KMS-11 (cell line): ENCODE data around the gene TNFRSF14.
A peak's percentile ranks its signal among the peaks of the same experiment; 100 is the strongest.
"Not testable (repeated sequence)": the region's sequence is repeated elsewhere in the genome, so short reads cannot be mapped to it uniquely, and the experiment has no call there.

Source experiments
- H2AFZ ChIP-seq: fragments of 200-600 bp; sonication (generic); 2 replicates; pipeline ENCODE4 v1.6.1; 2016; ENCODE audit warnings: antibody characterized with exemption, mixed run types, low read depth
- H3K27ac ChIP-seq: fragments of 200-600 bp; sonication (generic); 2 replicates; pipeline ENCODE4 v1.6.1; 2016; ENCODE audit warnings: mild to moderate bottlenecking, mixed run types
- H3K27me3 ChIP-seq: fragments of 200-600 bp; sonication (generic); 2 replicates; pipeline ENCODE4 v1.6.1; 2017; ENCODE audit warnings: mild to moderate bottlenecking, low read depth, mixed run types, moderate library complexity; ENCODE audit not compliant: insufficient read depth
- H3K36me3 ChIP-seq: fragments of 200-600 bp; sonication (generic); 2 replicates; pipeline ENCODE4 v1.6.1; 2017; ENCODE audit warnings: mild to moderate bottlenecking, mixed run types; ENCODE audit not compliant: insufficient read depth
- H3K4me1 ChIP-seq: fragments of 200-600 bp; sonication (generic); 2 replicates; pipeline ENCODE4 v1.6.1; 2016; ENCODE audit warnings: mild to moderate bottlenecking, low read depth, mixed run types; ENCODE audit not compliant: poor library complexity, severe bottlenecking
- H3K4me2 ChIP-seq: fragments of 200-600 bp; sonication (generic); 2 replicates; pipeline ENCODE4 v1.7.0; 2016; ENCODE audit warnings: mild to moderate bottlenecking, mixed run types
- H3K4me3 ChIP-seq: fragments of 200-600 bp; sonication (generic); IDR thresholded peaks from 2 replicates; pipeline ENCODE4 v1.6.1; 2017; ENCODE audit warnings: low read depth, low read length, mixed read lengths; ENCODE audit not compliant: insufficient read depth
- H3K79me2 ChIP-seq: fragments of 200-600 bp; sonication (generic); 2 replicates; pipeline ENCODE4 v1.6.1; 2016; ENCODE audit warnings: low read depth, mixed run types; ENCODE audit not compliant: insufficient read depth
- H3K9ac ChIP-seq: fragments of 200-600 bp; sonication (generic); 2 replicates; pipeline ENCODE4 v1.6.1; 2016; ENCODE audit warnings: mild to moderate bottlenecking, mixed run types
- H4K20me1 ChIP-seq: fragments of 200-600 bp; sonication (generic); 2 replicates; pipeline ENCODE4 v1.6.1; 2016; ENCODE audit warnings: mild to moderate bottlenecking, mixed run types; ENCODE audit not compliant: insufficient read depth
- TF ChIP-seq, protein P1 (sequence below): fragments of 200-600 bp; sonication (generic); conservative IDR thresholded peaks from 2 replicates; pipeline ENCODE4 v1.6.1; 2017; ENCODE audit warnings: low read depth, mild to moderate bottlenecking, antibody characterized with exemption, low read length, moderate library complexity, mixed read lengths

The TNFRSF14 gene

GRCh38 chr1:2547210-2548067, 8.7 kb upstream of the TNFRSF14 start:
- H3K9ac ChIP-seq, result peak overlapping the region; percentile 76
- no peaks in the 10 kb centered on the region for H3K79me2 ChIP-seq
- peak overlapping the region; percentile 63 for H2AFZ ChIP-seq
- TF ChIP-seq, protein P1, sequence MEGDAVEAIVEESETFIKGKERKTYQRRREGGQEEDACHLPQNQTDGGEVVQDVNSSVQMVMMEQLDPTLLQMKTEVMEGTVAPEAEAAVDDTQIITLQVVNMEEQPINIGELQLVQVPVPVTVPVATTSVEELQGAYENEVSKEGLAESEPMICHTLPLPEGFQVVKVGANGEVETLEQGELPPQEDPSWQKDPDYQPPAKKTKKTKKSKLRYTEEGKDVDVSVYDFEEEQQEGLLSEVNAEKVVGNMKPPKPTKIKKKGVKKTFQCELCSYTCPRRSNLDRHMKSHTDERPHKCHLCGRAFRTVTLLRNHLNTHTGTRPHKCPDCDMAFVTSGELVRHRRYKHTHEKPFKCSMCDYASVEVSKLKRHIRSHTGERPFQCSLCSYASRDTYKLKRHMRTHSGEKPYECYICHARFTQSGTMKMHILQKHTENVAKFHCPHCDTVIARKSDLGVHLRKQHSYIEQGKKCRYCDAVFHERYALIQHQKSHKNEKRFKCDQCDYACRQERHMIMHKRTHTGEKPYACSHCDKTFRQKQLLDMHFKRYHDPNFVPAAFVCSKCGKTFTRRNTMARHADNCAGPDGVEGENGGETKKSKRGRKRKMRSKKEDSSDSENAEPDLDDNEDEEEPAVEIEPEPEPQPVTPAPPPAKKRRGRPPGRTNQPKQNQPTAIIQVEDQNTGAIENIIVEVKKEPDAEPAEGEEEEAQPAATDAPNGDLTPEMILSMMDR, result no peak
- H3K27me3 ChIP-seq, result no peaks in the 10 kb centered on the region
- H3K4me3 ChIP-seq, result peak overlapping the region; percentile 54
- peak overlapping the region; percentile 99 for H3K4me2 ChIP-seq
- H3K27ac ChIP-seq, result peak overlapping the region; percentile 92
- H4K20me1 ChIP-seq, result no peaks in the 10 kb centered on the region
- H3K36me3 ChIP-seq, result no peaks in the 10 kb centered on the region
- H3K4me1 ChIP-seq, result peaks cover 29% of the 10 kb centered on the region

DNA sequence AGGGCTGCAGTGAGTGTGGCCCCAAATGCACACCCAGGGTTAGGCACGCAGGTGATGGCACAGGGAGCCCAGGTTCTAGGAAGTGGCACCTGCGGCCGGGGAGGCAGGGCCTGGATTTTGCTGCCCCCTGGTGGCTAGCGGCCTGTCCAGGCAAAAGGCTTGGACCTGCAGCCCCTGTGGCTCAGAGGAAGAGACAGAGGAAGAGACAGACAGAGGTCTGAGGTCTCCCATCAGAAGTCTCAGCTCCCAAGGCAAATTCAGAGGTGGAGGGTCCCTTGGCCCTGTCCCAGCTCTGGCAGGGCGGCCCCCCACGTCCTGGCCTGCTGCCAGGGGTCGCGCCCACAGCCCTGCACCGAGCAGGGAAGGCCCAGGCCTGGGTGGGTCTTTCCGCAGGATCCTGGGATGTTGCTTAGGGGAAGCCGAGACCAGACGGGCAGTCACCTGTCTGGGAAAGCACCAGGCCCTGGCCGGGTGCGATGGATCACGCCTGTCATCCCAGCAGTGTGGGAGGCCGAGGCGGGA, 8.0 kb upstream of the TNFRSF14 start:
- H3K4me2 ChIP-seq, result peak overlapping the region; percentile 99
- H3K27ac ChIP-seq, result peak overlapping the region; percentile 92
- peak overlapping the region; percentile 54 for H3K4me3 ChIP-seq
- H3K27me3 ChIP-seq, result no peaks in the 10 kb centered on the region
- peak overlapping the region; percentile 63 for H2AFZ ChIP-seq
- H4K20me1 ChIP-seq, result no peaks in the 10 kb centered on the region
- peaks cover 29% of the 10 kb centered on the region for H3K4me1 ChIP-seq
- TF ChIP-seq, protein P1, result peak; percentile 96
- H3K9ac ChIP-seq, result peak overlapping the region; percentile 76
- no peaks in the 10 kb centered on the region for H3K79me2 ChIP-seq
- no peaks in the 10 kb centered on the region for H3K36me3 ChIP-seq

GRCh38 chr1:2549367-2550029, 6.7 kb upstream of the TNFRSF14 start:
- Histone ChIP-seq H2AFZ (peak overlapping the region; percentile 63), H3K4me1 (peaks cover 29% of the 10 kb centered on the region), H3K9ac (peak overlapping the region; percentile 76; the same call in 1 of the 2 replicates), H3K4me2 (peak overlapping the region; percentile 99), H3K27ac (peak overlapping the region; percentile 92)
- not testable (repeated sequence) for H3K36me3 ChIP-seq, H3K4me3 ChIP-seq, H3K79me2 ChIP-seq, H3K27me3 ChIP-seq, H4K20me1 ChIP-seq

GRCh38 chr1:2550309-2550861, 5.8 kb upstream of the TNFRSF14 start:
- not testable (repeated sequence) for H3K4me2 ChIP-seq, H3K27ac ChIP-seq, H4K20me1 ChIP-seq, H3K79me2 ChIP-seq, H3K9ac ChIP-seq, H2AFZ ChIP-seq, H3K36me3 ChIP-seq, H3K4me3 ChIP-seq, H3K27me3 ChIP-seq
- peaks cover 34% of the 10 kb centered on the region for H3K4me1 ChIP-seq

- not testable (repeated sequence) for H4K20me1 ChIP-seq, H3K79me2 ChIP-seq, H3K4me3 ChIP-seq, H2AFZ ChIP-seq, H3K4me2 ChIP-seq, H3K36me3 ChIP-seq, H3K27me3 ChIP-seq, H3K9ac ChIP-seq, H3K27ac ChIP-seq
- H3K4me1 ChIP-seq, result peaks cover 33% of the 10 kb centered on the region
Measured at GRCh38 chr1:2551544-2551943, 4.6 kb upstream of the TNFRSF14 start.
